Stomach (tissue), 4 donors: ENCODE measurements around the gene HS6ST3.

Source experiments
- POLR2A ChIP-seq, 4 donors: fragments of 450-650 bp; IDR thresholded peaks; one replicate each; pipeline ENCODE4 v1.6.1; 2016; ENCODE audit warnings: antibody characterized with exemption in 4 of 4, control low read depth in 2 of 4, mild to moderate bottlenecking in 1 of 4, moderate library complexity in 1 of 4
- POLR2AphosphoS5 ChIP-seq, 3 donors: sonication (generic); formaldehyde crosslinking; IDR thresholded peaks; one replicate each; pipeline ENCODE4 v1.6.1; 2016; ENCODE audit warnings: antibody characterized with exemption in 3 of 3
- TF ChIP-seq, protein P1 (sequence below), 7 experiments: fragments of 450-650 bp in 4 of 7; fragments of 200-600 bp in 3 of 7; sonication (generic) in 3 of 7; IDR thresholded peaks; one replicate each; pipeline ENCODE4 v1.5.1; 2016 to 2019; ENCODE audit warnings: antibody characterized with exemption in 7 of 7, control low read depth in 2 of 7, mild to moderate bottlenecking in 1 of 7

DNA sequence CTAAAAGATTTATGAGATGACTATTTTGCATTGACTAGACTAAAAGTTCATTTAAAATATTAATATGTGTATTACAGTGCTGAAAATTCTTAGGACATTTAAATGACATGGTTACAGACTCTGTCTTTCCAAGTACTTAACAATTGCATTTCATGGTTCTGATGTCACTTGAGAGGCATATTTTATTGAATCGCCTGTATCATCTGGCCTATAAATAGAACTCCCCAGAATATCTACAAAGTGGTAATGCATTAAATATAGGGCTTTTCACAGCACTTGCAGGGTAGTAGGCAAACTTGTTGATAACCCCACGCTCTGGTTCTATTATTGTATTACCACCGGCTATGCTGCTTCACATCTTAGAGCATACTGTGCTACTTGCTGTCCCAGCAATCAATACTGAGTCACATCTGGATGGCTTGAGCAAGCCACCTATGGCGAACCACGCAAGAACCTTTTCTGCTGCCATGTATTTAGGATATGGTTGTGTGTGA lies 400.6 kb downstream of the HS6ST3 start:
- TF ChIP-seq, protein P1, sequence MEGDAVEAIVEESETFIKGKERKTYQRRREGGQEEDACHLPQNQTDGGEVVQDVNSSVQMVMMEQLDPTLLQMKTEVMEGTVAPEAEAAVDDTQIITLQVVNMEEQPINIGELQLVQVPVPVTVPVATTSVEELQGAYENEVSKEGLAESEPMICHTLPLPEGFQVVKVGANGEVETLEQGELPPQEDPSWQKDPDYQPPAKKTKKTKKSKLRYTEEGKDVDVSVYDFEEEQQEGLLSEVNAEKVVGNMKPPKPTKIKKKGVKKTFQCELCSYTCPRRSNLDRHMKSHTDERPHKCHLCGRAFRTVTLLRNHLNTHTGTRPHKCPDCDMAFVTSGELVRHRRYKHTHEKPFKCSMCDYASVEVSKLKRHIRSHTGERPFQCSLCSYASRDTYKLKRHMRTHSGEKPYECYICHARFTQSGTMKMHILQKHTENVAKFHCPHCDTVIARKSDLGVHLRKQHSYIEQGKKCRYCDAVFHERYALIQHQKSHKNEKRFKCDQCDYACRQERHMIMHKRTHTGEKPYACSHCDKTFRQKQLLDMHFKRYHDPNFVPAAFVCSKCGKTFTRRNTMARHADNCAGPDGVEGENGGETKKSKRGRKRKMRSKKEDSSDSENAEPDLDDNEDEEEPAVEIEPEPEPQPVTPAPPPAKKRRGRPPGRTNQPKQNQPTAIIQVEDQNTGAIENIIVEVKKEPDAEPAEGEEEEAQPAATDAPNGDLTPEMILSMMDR (IDR thresholded peaks at IDR 0.05): no peak
- TF ChIP-seq POLR2AphosphoS5 (IDR thresholded peaks at IDR 0.05): no peak
- TF ChIP-seq POLR2A (IDR thresholded peaks at IDR 0.05): no peak
